GM06990 (cell line): ENCODE data around the gene CARD19.

Experiments
- DNase-seq: peaks from one replicate; pipeline ENCODE4 v3.0.0-alpha.2; 2011; ENCODE audit not compliant: insufficient read length; ENCODE audit errors: extremely low read depth
- H3K27me3 ChIP-seq: replicated peaks from 2 replicates; pipeline ENCODE4 v1.6.0; 2011; ENCODE audit warnings: low read length; ENCODE audit not compliant: control insufficient read depth, insufficient read depth
- H3K36me3 ChIP-seq: 2 replicates; pipeline ENCODE4 v1.5.1; 2011; ENCODE audit warnings: low read length; ENCODE audit not compliant: control insufficient read depth, insufficient read depth
- H3K4me3 ChIP-seq: replicated peaks from 2 replicates; pipeline ENCODE4 v1.5.1; 2011; ENCODE audit warnings: low read depth, mild to moderate bottlenecking, control low read depth, low read length
- CTCF ChIP-seq: IDR thresholded peaks from 2 replicates; pipeline ENCODE4 v1.5.1; 2011; ENCODE audit warnings: low read length, control low read depth, mild to moderate bottlenecking, inconsistent platforms; ENCODE audit not compliant: insufficient read depth, poor library complexity, severe bottlenecking

CARD19 gene

GRCh38 chr9:93071464-93071863, 24.6 kb upstream of the CARD19 start:
- H3K36me3 ChIP-seq, result peaks cover 3% of the 10 kb centered on the region
- H3K27me3 ChIP-seq, result no peaks in the 10 kb centered on the region
- no peak overlapping the region for H3K4me3 ChIP-seq
- no peak for DNase-seq
- no peak for TF ChIP-seq CTCF

- TF ChIP-seq CTCF, result no peak
- no peak for DNase-seq
- Histone ChIP-seq H3K36me3 (peaks cover 3% of the 10 kb centered on the region), H3K27me3 (no peaks in the 10 kb centered on the region), H3K4me3 (no peak overlapping the region)
These were observed 23.6 kb upstream of the CARD19 start for GRCh38 chr9:93072383-93072795.

GRCh38 chr9:93076101-93076791, 19.8 kb upstream of the CARD19 start:
- H3K4me3 ChIP-seq, result no peak overlapping the region

GRCh38 chr9:93076792-93077128, 19.3 kb upstream of the CARD19 start:
- Histone ChIP-seq H3K27me3 (no peaks in the 10 kb centered on the region), H3K36me3 (peaks cover 7% of the 10 kb centered on the region), H3K4me3 (no peak overlapping the region)
- TF ChIP-seq CTCF, result no peak
- DNase-seq, result no peak

More at GRCh38 chr9:93076101-93076791, 19.8 kb upstream of the CARD19 start:
- TF ChIP-seq CTCF, result no peak
- no peak for DNase-seq
- H3K36me3 ChIP-seq, result peaks cover 5% of the 10 kb centered on the region
- no peaks in the 10 kb centered on the region for H3K27me3 ChIP-seq

GRCh38 chr9:93077367-93077766, 18.6 kb upstream of the CARD19 start:
- DNase-seq, result no peak
- TF ChIP-seq CTCF, result no peak
- H3K4me3 ChIP-seq, result no peak overlapping the region
- no peaks in the 10 kb centered on the region for H3K27me3 ChIP-seq
- peaks cover 7% of the 10 kb centered on the region for H3K36me3 ChIP-seq

- H3K4me3 ChIP-seq, result no peak overlapping the region
- TF ChIP-seq CTCF, result no peak
- no peak for DNase-seq
- H3K36me3 ChIP-seq, result peaks cover 7% of the 10 kb centered on the region
- H3K27me3 ChIP-seq, result no peaks in the 10 kb centered on the region
These were observed 18.2 kb upstream of the CARD19 start for GRCh38 chr9:93077811-93078210.
